Loucy (cell line): ENCODE measurements around the gene GIMAP8.

Experiments
- H2AFZ ChIP-seq: fragments of 200-600 bp; sonication (generic); 2 replicates; pipeline ENCODE4 v1.6.0; 2016; ENCODE audit warnings: antibody characterized with exemption, mild to moderate bottlenecking, low read length, moderate library complexity
- H3F3A ChIP-seq: fragments of 200-600 bp; 2 replicates; pipeline ENCODE4 v1.6.0; 2016; ENCODE audit warnings: antibody characterized with exemption, low read depth, mild to moderate bottlenecking
- H3K27me3 ChIP-seq: fragments of 200-600 bp; sonication (generic); 2 replicates; pipeline ENCODE4 v1.6.1; 2014; ENCODE audit warnings: low read length, mild to moderate bottlenecking; ENCODE audit not compliant: insufficient read depth, poor library complexity, severe bottlenecking
- H3K36me3 ChIP-seq: fragments of 200-600 bp; sonication (generic); 2 replicates; pipeline ENCODE4 v1.6.1; 2016; ENCODE audit warnings: low read length; ENCODE audit not compliant: insufficient read depth
- H3K4me1 ChIP-seq: fragments of 200-600 bp; sonication (generic); 2 replicates; pipeline ENCODE4 v1.5.1; 2014; ENCODE audit warnings: low read length, mild to moderate bottlenecking; ENCODE audit not compliant: insufficient read depth, poor library complexity, severe bottlenecking
- H3K4me2 ChIP-seq: fragments of 200-600 bp; sonication (generic); 2 replicates; pipeline ENCODE4 v1.6.0; 2014; ENCODE audit warnings: antibody characterized with exemption, low read length, low read depth, mild to moderate bottlenecking; ENCODE audit not compliant: poor library complexity, severe bottlenecking
- H3K4me3 ChIP-seq: fragments of 200-600 bp; sonication (generic); 2 replicates; pipeline ENCODE4 v1.5.1; 2014; ENCODE audit warnings: low read length, mild to moderate bottlenecking, mixed read lengths; ENCODE audit not compliant: poor library complexity, severe bottlenecking
- H3K79me2 ChIP-seq: fragments of 200-600 bp; sonication (generic); 2 replicates; pipeline ENCODE4 v1.6.1; 2014; ENCODE audit warnings: low read length; ENCODE audit not compliant: insufficient read depth
- H3K9ac ChIP-seq: fragments of 200-600 bp; sonication (generic); 2 replicates; pipeline ENCODE4 v1.6.0; 2014; ENCODE audit warnings: mild to moderate bottlenecking, low read depth, low read length, moderate library complexity; ENCODE audit not compliant: poor library complexity, severe bottlenecking
- H3K9me2 ChIP-seq: fragments of 200-600 bp; sonication (generic); replicated peaks from 2 replicates; pipeline ENCODE4 v1.6.1; 2016; ENCODE audit warnings: low read depth, low read length, mixed read lengths
- H3K9me3 ChIP-seq: fragments of 200-600 bp; sonication (generic); 2 replicates; pipeline ENCODE4 v1.6.1; 2014; ENCODE audit warnings: mild to moderate bottlenecking, antibody characterized with exemption, low read length, low read depth; ENCODE audit not compliant: insufficient read depth
- H4K20me1 ChIP-seq: fragments of 200-600 bp; sonication (generic); 2 replicates; pipeline ENCODE4 v1.6.0; 2014; ENCODE audit warnings: antibody characterized with exemption, low read length, mild to moderate bottlenecking; ENCODE audit not compliant: insufficient read depth, poor library complexity, severe bottlenecking
- EZH2phosphoT487 ChIP-seq: fragments of 200-600 bp; IDR thresholded peaks from 2 replicates; pipeline ENCODE4 v1.6.1; 2018; ENCODE audit warnings: antibody characterized with exemption, mild to moderate bottlenecking, moderate library complexity, borderline replicate concordance
- TF ChIP-seq, protein P1 (sequence below): fragments of 200-600 bp; sonication (generic); conservative IDR thresholded peaks from 2 replicates; pipeline ENCODE4 v1.5.1; 2014; ENCODE audit warnings: mild to moderate bottlenecking, antibody characterized with exemption, low read length

GIMAP8 gene

DNA sequence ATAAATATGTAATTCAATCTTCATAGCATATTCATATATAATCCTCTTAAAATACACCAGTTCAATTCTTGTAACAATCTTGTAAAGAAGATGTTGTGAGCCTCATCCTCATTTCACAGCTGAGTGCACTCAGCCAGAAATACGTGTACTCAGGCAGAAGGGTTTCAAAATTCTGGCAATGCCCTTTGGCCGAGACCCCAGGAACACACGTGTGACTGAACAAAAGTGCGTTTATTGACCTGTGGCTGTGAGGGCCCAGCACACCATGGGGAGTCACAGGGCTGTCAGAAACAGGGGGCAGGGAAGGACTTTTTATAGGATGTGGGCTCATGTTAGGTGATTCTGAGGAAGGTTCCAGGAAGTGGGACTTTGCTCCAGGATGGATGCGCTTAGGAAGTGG lies 21.5 kb downstream of the GIMAP8 start:
- H4K20me1 ChIP-seq = no peaks in the 10 kb centered on the region
- no peaks in the 10 kb centered on the region for H3K27me3 ChIP-seq

DNA sequence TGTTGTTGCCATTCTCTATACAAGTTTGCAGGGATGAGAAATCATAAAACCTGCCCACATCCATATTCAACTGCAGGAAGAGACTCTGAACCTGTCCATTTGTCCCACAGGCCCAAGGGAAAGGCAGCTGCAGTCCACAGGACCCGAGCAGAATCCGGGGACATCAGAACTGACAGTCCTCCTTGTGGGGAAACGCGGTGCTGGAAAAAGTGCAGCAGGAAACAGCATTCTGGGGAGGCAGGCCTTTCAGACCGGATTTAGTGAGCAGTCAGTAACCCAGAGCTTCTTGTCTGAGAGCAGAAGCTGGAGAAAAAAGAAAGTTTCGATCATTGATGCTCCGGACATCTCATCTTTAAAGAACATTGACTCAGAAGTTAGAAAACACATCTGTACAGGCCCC lies 23.5 kb downstream of the GIMAP8 start:
- no peak overlapping the region for H3K9ac ChIP-seq
- H3K9me3 ChIP-seq = no peaks in the 10 kb centered on the region
- no peaks in the 10 kb centered on the region for H3K9me2 ChIP-seq
- TF ChIP-seq EZH2phosphoT487 = no peak
- TF ChIP-seq, protein P1, sequence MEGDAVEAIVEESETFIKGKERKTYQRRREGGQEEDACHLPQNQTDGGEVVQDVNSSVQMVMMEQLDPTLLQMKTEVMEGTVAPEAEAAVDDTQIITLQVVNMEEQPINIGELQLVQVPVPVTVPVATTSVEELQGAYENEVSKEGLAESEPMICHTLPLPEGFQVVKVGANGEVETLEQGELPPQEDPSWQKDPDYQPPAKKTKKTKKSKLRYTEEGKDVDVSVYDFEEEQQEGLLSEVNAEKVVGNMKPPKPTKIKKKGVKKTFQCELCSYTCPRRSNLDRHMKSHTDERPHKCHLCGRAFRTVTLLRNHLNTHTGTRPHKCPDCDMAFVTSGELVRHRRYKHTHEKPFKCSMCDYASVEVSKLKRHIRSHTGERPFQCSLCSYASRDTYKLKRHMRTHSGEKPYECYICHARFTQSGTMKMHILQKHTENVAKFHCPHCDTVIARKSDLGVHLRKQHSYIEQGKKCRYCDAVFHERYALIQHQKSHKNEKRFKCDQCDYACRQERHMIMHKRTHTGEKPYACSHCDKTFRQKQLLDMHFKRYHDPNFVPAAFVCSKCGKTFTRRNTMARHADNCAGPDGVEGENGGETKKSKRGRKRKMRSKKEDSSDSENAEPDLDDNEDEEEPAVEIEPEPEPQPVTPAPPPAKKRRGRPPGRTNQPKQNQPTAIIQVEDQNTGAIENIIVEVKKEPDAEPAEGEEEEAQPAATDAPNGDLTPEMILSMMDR = no peak
- no peak overlapping the region for H3K4me2 ChIP-seq
- H2AFZ ChIP-seq = no peak overlapping the region
- H3K4me1 ChIP-seq = peaks cover 5% of the 10 kb centered on the region
- no peaks in the 10 kb centered on the region for H3K36me3 ChIP-seq
- H3K4me3 ChIP-seq = no peak overlapping the region
- no peaks in the 10 kb centered on the region for H3F3A ChIP-seq
- H3K79me2 ChIP-seq = no peaks in the 10 kb centered on the region
- H4K20me1 ChIP-seq = no peaks in the 10 kb centered on the region
- H3K27me3 ChIP-seq = no peaks in the 10 kb centered on the region

More for the DNA sequence above, 21.5 kb downstream of the GIMAP8 start:
- H3K4me2 ChIP-seq = no peak overlapping the region
- no peaks in the 10 kb centered on the region for H3K79me2 ChIP-seq
- no peak overlapping the region for H3K9ac ChIP-seq
- H3K4me3 ChIP-seq = no peak overlapping the region
- H3K9me2 ChIP-seq = no peaks in the 10 kb centered on the region
- H3K36me3 ChIP-seq = no peaks in the 10 kb centered on the region
- H3K9me3 ChIP-seq = no peaks in the 10 kb centered on the region
- TF ChIP-seq EZH2phosphoT487 = no peak
- TF ChIP-seq, protein P1 = no peak
- peaks cover 7% of the 10 kb centered on the region for H3K4me1 ChIP-seq
- no peak overlapping the region for H2AFZ ChIP-seq
- no peaks in the 10 kb centered on the region for H3F3A ChIP-seq

DNA sequence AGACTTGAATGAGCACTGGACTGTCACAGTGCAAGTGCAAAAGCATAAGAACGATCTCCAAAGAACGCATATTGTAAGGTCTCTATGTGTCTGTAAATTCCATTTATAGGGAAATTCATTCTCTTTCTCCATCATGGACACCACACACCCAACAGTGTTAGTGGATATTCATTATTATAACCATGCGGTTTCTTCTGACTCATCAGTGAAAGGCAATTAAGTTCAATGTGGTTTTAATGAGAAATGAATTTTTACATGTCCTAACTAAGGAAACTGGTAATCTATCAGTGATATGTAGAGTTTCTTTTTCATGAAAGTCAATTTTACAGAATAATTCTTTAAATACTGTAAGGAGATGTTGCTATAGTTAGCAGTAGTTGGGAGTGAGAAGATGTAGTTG lies 25.9 kb downstream of the GIMAP8 start:
- no peak overlapping the region for H3K9ac ChIP-seq
- no peak overlapping the region for H3K4me2 ChIP-seq
- no peaks in the 10 kb centered on the region for H3K36me3 ChIP-seq
- TF ChIP-seq, protein P1 = no peak
- TF ChIP-seq EZH2phosphoT487 = no peak
- H3K27me3 ChIP-seq = no peaks in the 10 kb centered on the region
- H3K9me2 ChIP-seq = no peaks in the 10 kb centered on the region
- no peaks in the 10 kb centered on the region for H3F3A ChIP-seq
- H3K79me2 ChIP-seq = no peaks in the 10 kb centered on the region
- no peak overlapping the region for H2AFZ ChIP-seq
- H3K4me3 ChIP-seq = no peak overlapping the region
- no peaks in the 10 kb centered on the region for H3K9me3 ChIP-seq
- H3K4me1 ChIP-seq = peaks cover 4% of the 10 kb centered on the region
- H4K20me1 ChIP-seq = no peaks in the 10 kb centered on the region
